Bronchial epithelial cell (primary cell): ENCODE measurements around the gene RBM18. TPM values are rescaled to one million over a fixed set of nuclear protein-coding genes. Genes with fewer than 3 reads are reported as not detected.
A peak's percentile ranks its signal among the peaks of the same experiment; 100 is the strongest.

Experiments used
- DNase-seq: peaks from one replicate; pipeline ENCODE4 v3.0.0-alpha.2; 2010; ENCODE audit warnings: low read depth
- FAIRE-seq: peaks from 2 replicates; lab custom pipeline; 2011; peaks lifted over from hg19 to GRCh38; lab: Jason Lieb, UNC
- H3K27me3 ChIP-seq: 2 replicates; pipeline ENCODE4 v1.5.1; 2011; ENCODE audit warnings: low read length; ENCODE audit not compliant: control insufficient read depth, insufficient read depth
- H3K36me3 ChIP-seq: 2 replicates; pipeline ENCODE4 v1.5.1; 2011; ENCODE audit warnings: low read length; ENCODE audit not compliant: control insufficient read depth, insufficient read depth
- H3K4me3 ChIP-seq: 2 replicates; pipeline ENCODE4 v1.5.1; 2011; ENCODE audit warnings: mild to moderate bottlenecking, low read depth, low read length, control low read depth
- total RNA-seq: library from RNA; depleted of rRNA; stranded (reverse); fragments of >200 nt; gene quantifications from 2 replicates; pipeline ENCODE4 v1.2.1, GENCODE V29; 2014
- TF ChIP-seq, protein P1 (sequence below): IDR thresholded peaks from 2 replicates; pipeline ENCODE4 v1.5.1; 2011; ENCODE audit warnings: mild to moderate bottlenecking, moderate library complexity, low read length, control low read depth, inconsistent platforms; ENCODE audit not compliant: insufficient read depth, severe bottlenecking

Gene RBM18
- total RNA-seq, 1 donor from 2014 or later, result 8.4 TPM

DNA sequence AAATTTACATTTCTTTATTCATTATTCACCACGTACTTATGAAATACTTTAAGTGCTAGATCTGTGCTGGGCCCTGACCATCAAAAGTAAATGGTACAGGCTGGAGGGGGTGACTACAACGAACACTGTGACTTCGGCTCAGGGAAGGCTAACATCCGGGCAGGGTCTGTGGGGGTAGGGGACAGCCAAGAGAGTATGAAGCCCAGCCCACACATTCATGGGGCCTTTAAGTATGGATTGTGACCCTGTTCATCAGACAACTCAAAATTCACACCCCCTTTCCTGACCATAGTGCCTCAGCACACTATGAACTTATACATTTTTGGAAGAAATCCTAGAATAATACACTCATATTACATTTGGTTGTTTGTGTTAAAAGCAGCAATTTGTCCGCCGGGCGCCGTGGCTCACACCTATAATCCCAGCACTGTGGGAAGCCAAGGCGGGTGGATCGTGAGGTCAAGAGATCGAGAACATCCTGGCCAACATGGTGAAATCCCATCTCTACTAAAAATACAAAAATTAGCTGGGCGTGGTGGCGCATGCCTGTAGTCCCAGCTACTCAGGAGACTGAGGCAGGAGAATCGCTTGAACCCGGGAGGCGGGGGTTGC, 71.6 kb downstream of the RBM18 start:
- FAIRE-seq (no peak), DNase-seq (no peak)
- Histone ChIP-seq H3K4me3 (no peak overlapping the region), H3K36me3 (no peaks in the 10 kb centered on the region), H3K27me3 (peaks cover 3% of the 10 kb centered on the region)
- TF ChIP-seq, protein P1, sequence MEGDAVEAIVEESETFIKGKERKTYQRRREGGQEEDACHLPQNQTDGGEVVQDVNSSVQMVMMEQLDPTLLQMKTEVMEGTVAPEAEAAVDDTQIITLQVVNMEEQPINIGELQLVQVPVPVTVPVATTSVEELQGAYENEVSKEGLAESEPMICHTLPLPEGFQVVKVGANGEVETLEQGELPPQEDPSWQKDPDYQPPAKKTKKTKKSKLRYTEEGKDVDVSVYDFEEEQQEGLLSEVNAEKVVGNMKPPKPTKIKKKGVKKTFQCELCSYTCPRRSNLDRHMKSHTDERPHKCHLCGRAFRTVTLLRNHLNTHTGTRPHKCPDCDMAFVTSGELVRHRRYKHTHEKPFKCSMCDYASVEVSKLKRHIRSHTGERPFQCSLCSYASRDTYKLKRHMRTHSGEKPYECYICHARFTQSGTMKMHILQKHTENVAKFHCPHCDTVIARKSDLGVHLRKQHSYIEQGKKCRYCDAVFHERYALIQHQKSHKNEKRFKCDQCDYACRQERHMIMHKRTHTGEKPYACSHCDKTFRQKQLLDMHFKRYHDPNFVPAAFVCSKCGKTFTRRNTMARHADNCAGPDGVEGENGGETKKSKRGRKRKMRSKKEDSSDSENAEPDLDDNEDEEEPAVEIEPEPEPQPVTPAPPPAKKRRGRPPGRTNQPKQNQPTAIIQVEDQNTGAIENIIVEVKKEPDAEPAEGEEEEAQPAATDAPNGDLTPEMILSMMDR, result no peak

DNA sequence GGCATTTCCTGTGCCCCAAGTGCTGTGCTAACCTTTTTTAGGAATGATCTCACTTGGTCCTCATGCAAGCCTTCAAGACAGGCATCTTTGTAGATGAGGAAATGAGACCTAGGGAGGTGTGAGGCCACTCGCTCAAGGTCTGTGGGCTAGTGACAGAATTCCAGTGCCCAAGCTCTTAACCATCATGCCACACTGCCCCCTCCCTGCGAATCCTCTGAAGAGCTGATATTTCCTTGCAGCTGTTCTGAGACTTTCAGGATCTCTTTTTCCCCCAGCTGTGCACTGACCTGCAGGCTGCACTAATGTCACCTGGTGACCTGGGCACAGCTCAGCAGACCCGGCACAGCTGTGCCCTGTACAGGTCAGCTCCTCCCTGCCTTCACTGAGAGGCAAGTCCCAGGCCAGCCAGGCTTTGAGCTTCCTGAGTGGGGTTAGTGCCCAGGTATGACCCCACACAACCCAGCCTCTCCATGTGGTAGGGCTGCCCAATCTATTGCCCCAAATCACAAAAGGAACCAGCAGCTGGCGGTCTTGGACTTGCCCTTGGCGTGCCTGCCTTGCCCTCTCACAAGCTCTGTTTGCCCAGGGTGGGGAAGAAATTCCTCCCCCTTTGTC, 72.3 kb downstream of the RBM18 start:
- no peaks in the 10 kb centered on the region for H3K36me3 ChIP-seq
- DNase-seq, result no peak
- no peak overlapping the region for H3K4me3 ChIP-seq
- FAIRE-seq, result no peak
- H3K27me3 ChIP-seq, result no peaks in the 10 kb centered on the region
- TF ChIP-seq, protein P1, result peak; percentile 5

DNA sequence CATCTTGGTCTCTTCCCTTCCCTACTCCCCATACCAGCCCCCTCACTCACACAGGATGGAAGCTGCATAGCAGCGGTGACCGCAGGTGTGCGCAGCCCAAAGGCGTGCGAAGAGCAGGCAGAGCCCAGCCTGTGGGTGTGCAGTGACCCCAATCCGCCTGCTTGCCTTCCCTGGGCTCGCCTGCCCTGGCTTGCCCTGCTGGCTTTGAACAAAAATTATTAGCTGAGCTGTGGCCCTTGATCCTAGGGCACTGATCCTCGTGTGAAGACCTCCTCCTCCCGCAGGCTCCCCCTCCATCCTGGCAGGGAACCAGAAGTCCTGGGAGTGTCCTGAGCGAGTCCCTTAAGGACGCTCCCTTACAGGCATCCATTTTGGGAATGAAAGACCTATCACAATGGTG, 73.1 kb downstream of the RBM18 start:
- FAIRE-seq (no peak), DNase-seq (peak; percentile 62)
- Histone ChIP-seq H3K4me3 (no peak overlapping the region), H3K36me3 (no peaks in the 10 kb centered on the region), H3K27me3 (no peaks in the 10 kb centered on the region)
- TF ChIP-seq, protein P1, result no peak

DNA sequence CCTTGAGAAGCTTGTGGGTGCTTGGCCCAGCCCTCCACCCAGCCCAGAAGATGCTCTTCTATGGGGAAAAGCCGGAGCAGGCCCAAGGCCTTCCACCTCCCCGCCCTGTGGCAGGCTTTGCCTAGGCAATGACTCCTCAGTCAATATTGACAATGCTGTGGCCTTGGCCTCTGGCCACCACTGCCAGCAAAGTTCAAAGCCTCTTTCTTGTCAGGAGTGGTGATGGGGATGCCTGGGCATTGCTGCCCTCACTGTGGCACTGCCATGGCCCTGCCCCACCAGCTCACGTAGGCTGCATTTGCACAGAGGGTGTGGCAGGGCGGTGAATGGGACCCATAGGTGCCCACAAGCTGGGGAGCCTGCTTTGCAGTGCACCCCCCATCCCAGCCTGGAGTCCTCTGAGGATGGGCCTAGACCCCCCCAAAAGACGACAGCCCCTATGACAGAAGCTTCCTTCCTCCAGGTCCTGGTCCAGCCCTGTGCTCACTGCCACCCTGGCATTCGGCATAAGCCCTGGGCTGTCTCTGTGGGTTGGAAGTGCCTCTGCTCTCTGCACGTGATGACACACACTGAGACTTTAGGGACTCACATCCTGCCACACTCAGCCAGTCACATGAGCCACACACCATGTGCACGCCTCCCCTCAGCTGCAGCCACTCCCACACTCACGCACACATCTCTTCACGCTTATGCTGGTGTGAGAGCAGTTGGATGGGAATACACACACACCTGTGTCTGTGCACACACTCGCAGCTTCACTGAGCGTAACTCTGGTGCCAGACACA, 73.9 kb downstream of the RBM18 start:
- FAIRE-seq (peak; percentile 79), DNase-seq (peak; percentile 50)
- no peak overlapping the region for H3K4me3 ChIP-seq
- no peaks in the 10 kb centered on the region for H3K36me3 ChIP-seq
- TF ChIP-seq, protein P1, result no peak
- no peaks in the 10 kb centered on the region for H3K27me3 ChIP-seq

DNA sequence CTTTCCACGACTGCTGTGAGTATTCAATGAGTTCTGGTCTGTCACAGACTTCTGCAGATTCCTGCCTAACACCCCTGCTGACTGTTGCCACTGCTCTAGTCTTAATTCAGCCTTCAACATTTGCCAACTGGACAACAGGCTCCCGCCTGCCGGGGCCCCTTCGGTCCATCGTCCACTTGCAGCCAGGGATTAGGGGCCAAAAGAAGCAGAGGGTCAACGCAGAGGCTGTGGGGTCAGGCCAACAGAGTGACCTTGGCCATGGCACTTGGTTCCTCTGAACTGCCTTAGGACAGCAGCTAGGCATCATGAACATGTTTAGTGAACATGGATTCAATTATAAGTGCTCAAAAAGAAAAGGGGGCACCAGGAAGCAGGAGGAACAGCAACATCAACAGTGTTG, 76.3 kb downstream of the RBM18 start:
- FAIRE-seq, result no peak
- no peak for DNase-seq
- TF ChIP-seq, protein P1, result no peak
- H3K36me3 ChIP-seq, result no peaks in the 10 kb centered on the region
- H3K27me3 ChIP-seq, result peaks cover 2% of the 10 kb centered on the region
- no peak overlapping the region for H3K4me3 ChIP-seq

Other genes with a start within 250 kb of the RBM18 start
- gene TTLL11, start 171.5 kb downstream of the RBM18 start, total RNA-seq, result 1.8 and 2.3 TPM in 2 replicates
- 34.2 and 39.4 TPM in 2 replicates for gene NDUFA8, start 105.1 kb downstream of the RBM18 start, total RNA-seq
- gene MORN5, start 104.9 kb downstream of the RBM18 start, total RNA-seq, result not detected in 2 replicates
- gene LHX6, start 35.9 kb downstream of the RBM18 start, total RNA-seq, result 0.13 and 0.26 TPM in 2 replicates
- gene MRRF, start within 50 bp of the RBM18 start, total RNA-seq, result 30.7 and 52.7 TPM in 2 replicates
- gene PTGS1, start 106.2 kb upstream of the RBM18 start, total RNA-seq, result 0.77 and 1.3 TPM in 2 replicates
- not detected in 2 replicates for gene OR1J1, start 213.1 kb upstream of the RBM18 start, total RNA-seq
- gene OR1J2, start 246.0 kb upstream of the RBM18 start, total RNA-seq, result not detected in 2 replicates